HepG2 (cell line): ENCODE results near the gene RHEBL1. TPM values are rescaled to one million over a fixed set of nuclear protein-coding genes. Genes with fewer than 3 reads are reported as not detected.

ENCODE experiments used
- ATAD3A ChIP-seq: sonication (generic); formaldehyde crosslinking; IDR thresholded peaks from 2 replicates; pipeline ENCODE4 v1.4.0; 2020; ENCODE audit warnings: missing genetic modification reagents
- CEBPB ChIP-seq: IDR thresholded peaks from 2 replicates; pipeline ENCODE4 v1.6.1; 2011; ENCODE audit warnings: low read depth, low read length, improper control_type of control experiment, borderline replicate concordance
- IRF1 ChIP-seq: sonication (generic); formaldehyde crosslinking; IDR thresholded peaks from 2 replicates; pipeline ENCODE4 v1.4.0; 2020; ENCODE audit warnings: low read depth, mild to moderate bottlenecking, missing genetic modification reagents
- MIER3 ChIP-seq: IDR thresholded peaks from 2 replicates; pipeline ENCODE4 v1.6.1; 2016; ENCODE audit warnings: missing compliant biosample characterization, borderline replicate concordance
- NR2F1 ChIP-seq, 2 experiments: fragments of 450-650 bp in 1 of 2; formaldehyde crosslinking in 1 of 2; IDR thresholded peaks; 2 replicates each; pipeline versions ENCODE4 v1.5.0 to v1.6.1; 2016 to 2020; ENCODE audit warnings: mild to moderate bottlenecking in 1 of 2, missing compliant biosample characterization in 1 of 2, missing genetic modification reagents in 1 of 2, moderate library complexity in 1 of 2
- SOX13 ChIP-seq, 3 experiments: fragments of 450-650 bp in 1 of 3; sonication (generic) in 1 of 3; formaldehyde crosslinking in 1 of 3; IDR thresholded peaks in 2 of 3; conservative IDR thresholded peaks in 1 of 3; 2 replicates each; pipeline versions ENCODE4 v1.5.0 to v1.6.1; 2016 to 2020; ENCODE audit warnings: antibody characterized with exemption in 1 of 3, mild to moderate bottlenecking in 1 of 3, missing compliant biosample characterization in 1 of 3, missing genetic modification reagents in 1 of 3, moderate library complexity in 1 of 3
- TGIF2 ChIP-seq: IDR thresholded peaks from 2 replicates; pipeline ENCODE4 v1.6.1; 2016; ENCODE audit warnings: control low read depth, missing compliant biosample characterization
- ZBTB25 ChIP-seq: IDR thresholded peaks from 2 replicates; pipeline ENCODE4 v1.6.1; 2018; ENCODE audit warnings: missing genetic modification reagents
- ZKSCAN8 ChIP-seq: IDR thresholded peaks from 2 replicates; pipeline ENCODE4 v1.6.1; 2016; ENCODE audit warnings: borderline replicate concordance, missing genetic modification reagents, missing compliant biosample characterization
- ZNF292 ChIP-seq: sonication (generic); formaldehyde crosslinking; IDR thresholded peaks from 2 replicates; pipeline ENCODE4 v1.8.1; 2022; ENCODE audit warnings: mild to moderate bottlenecking, low read depth, missing genetic modification reagents, borderline replicate concordance
- ZNF296 ChIP-seq: sonication (generic); formaldehyde crosslinking; conservative IDR thresholded peaks from 2 replicates; pipeline ENCODE4 v1.5.0; 2020; ENCODE audit warnings: mild to moderate bottlenecking, missing genetic modification reagents
- ZNF33A ChIP-seq: sonication (generic); formaldehyde crosslinking; IDR thresholded peaks from 2 replicates; pipeline ENCODE4 v1.5.1; 2020; ENCODE audit warnings: missing genetic modification reagents, mild to moderate bottlenecking, moderate library complexity, borderline replicate concordance
- ZNF512B ChIP-seq: sonication (generic); formaldehyde crosslinking; IDR thresholded peaks from 2 replicates; pipeline ENCODE4 v1.5.1; 2020; ENCODE audit warnings: missing genetic modification reagents, mild to moderate bottlenecking, borderline replicate concordance
- ZNF557 ChIP-seq: sonication (generic); formaldehyde crosslinking; IDR thresholded peaks from 2 replicates; pipeline ENCODE4 v1.4.0; 2020; ENCODE audit warnings: missing genetic modification reagents
- ZNF687 ChIP-seq: sonication (generic); formaldehyde crosslinking; IDR thresholded peaks from 2 replicates; pipeline ENCODE4 v1.5.1; 2020; ENCODE audit warnings: mild to moderate bottlenecking, missing genetic modification reagents, moderate library complexity
- ZNF790 ChIP-seq: sonication (generic); formaldehyde crosslinking; IDR thresholded peaks from 2 replicates; pipeline ENCODE4 v1.8.0; 2022; ENCODE audit warnings: missing genetic modification reagents, mild to moderate bottlenecking, borderline replicate concordance
- polyA plus RNA-seq, 8 experiments: library from polyadenylated mRNA; depleted of rRNA in 3 of 8; stranded (reverse) in 7 of 8; unstranded in 1 of 8; fragments of >200 nt; fragmentation: Illumina TruSeq in 4 of 8; extraction: Trizol in 4 of 8; gene quantifications; 2 replicates each; pipeline versions ENCODE4 v1.2.1 to v1.2.3, GENCODE V29; 2011 to 2016; ENCODE audit warnings: low read depth in 4 of 8, missing spikeins in 1 of 8, mixed read lengths in 1 of 8; ENCODE audit not compliant: insufficient read depth in 1 of 8
- total RNA-seq, 5 experiments: library from RNA; depleted of rRNA; stranded (reverse); fragments of >200 nt; fragmentation: Illumina TruSeq; extraction: Trizol; gene quantifications; 2 replicates each; pipeline ENCODE4 v1.2.3, GENCODE V29; 2016; ENCODE audit warnings: low read depth in 1 of 5

Gene RHEBL1
- total and polyA plus RNA-seq, 2 of the 13 experiments (the other 11 are each of a cell fraction or from before 2014, with no cell fraction given) = 1.4 to 2.5 TPM

GRCh38 chr12:49060237-49061156 lies 9.3 kb downstream of the RHEBL1 start, which contains the start of gene KMT2D (continued):
- 0 out of 2 replicates have a peak, but pooled peaks have one; percentile 51 for TF ChIP-seq ZNF512B (CRISPR knock-in tag)
- TF ChIP-seq IRF1 = peak; percentile 86; the same call in 1 of the 2 replicates
- 0 out of 2 replicates have a peak, but pooled peaks have one; percentile 31 for TF ChIP-seq ZKSCAN8 (CRISPR knock-in tag)
- peak; percentile 93 for TF ChIP-seq ZNF687 (CRISPR knock-in tag)
- no peak; the same call in 1 of the 2 replicates for TF ChIP-seq ZNF296 (CRISPR knock-in tag)
- peak; percentile 51; the same call in 1 of the 2 replicates for TF ChIP-seq MIER3 (CRISPR knock-in tag)
- TF ChIP-seq TGIF2 = peak; percentile 89
- peak; percentile 81 for TF ChIP-seq ZNF292 (CRISPR knock-in tag)
- no peak for TF ChIP-seq CEBPB
- no peak for TF ChIP-seq NR2F1 (CRISPR knock-in tag; IDR thresholded peaks at IDR 0.05)
- no peak for TF ChIP-seq ZNF790 (CRISPR knock-in tag)
- TF ChIP-seq ZNF557 (CRISPR knock-in tag) = no peak
- no peak; the same call in 1 of the 2 replicates for TF ChIP-seq ZNF33A
- TF ChIP-seq SOX13 (IDR thresholded peaks at IDR 0.05) = no peak
- TF ChIP-seq SOX13 (CRISPR knock-in tag; conservative IDR thresholded peaks at IDR 0.05 in 1 of 2, IDR thresholded peaks at IDR 0.05 in 1 of 2) = peak in 1 of 2 experiments; percentile 57; a peak in 2 of 4 replicates
- peak; percentile 87 for TF ChIP-seq ZBTB25 (CRISPR knock-in tag)
- TF ChIP-seq ATAD3A (CRISPR knock-in tag) = no peak
